ENCODE measurements around the gene FAM117A. TPM values are rescaled to one million over a fixed set of nuclear protein-coding genes. Genes with fewer than 3 reads are reported as not detected.

The FAM117A gene
- total and polyA plus RNA-seq, 10 of the 15 experiments (the other 5 are each of a cell fraction or from before 2014, with no cell fraction given): 2.1 to 29.6 (median 20.0) TPM

GRCh38 chr17:49707608-49708514, 56.1 kb downstream of the FAM117A start, which contains the start of gene SLC35B1 (continued):
- TF ChIP-seq EP300 (IDR thresholded peaks at IDR 0.05; ENCODE audit: borderline replicate concordance in 1 of 2, control insufficient read depth in 1 of 2, low read depth in 2 of 2, low read length in 2 of 2) (0 out of 4 replicates have a peak, but pooled peaks of 1 of the 2 experiments have one; percentile 10), ZNF622 (IDR thresholded peaks at IDR 0.05) (no peak), TCF3 (IDR thresholded peaks at IDR 0.05; ENCODE audit: borderline replicate concordance, insufficient read depth, low read depth, low read length) (no peak), PML (IDR thresholded peaks at IDR 0.05; ENCODE audit: low read length) (peak; percentile 70; the same call in 1 of the 2 replicates), NFYB (IDR thresholded peaks at IDR 0.05; ENCODE audit: insufficient read depth, low read depth, low read length) (peak; percentile 87), RELA (IDR thresholded peaks at IDR 0.05; ENCODE audit: borderline replicate concordance, partially characterized antibody) (peak; percentile 85), NKRF (conservative IDR thresholded peaks at IDR 0.05) (peak; percentile 81), NRF1 (conservative IDR thresholded peaks at IDR 0.05; ENCODE audit: low read depth, low read length) (no peak), ZNF687 (IDR thresholded peaks at IDR 0.05) (peak; percentile 38; the same call in 1 of the 2 replicates), WRNIP1 (IDR thresholded peaks at IDR 0.05; ENCODE audit: borderline replicate concordance, low read depth, low read length) (no peak), RUNX3 (IDR thresholded peaks at IDR 0.05; ENCODE audit: low read length) (peak; percentile 66), BCL11A (IDR thresholded peaks at IDR 0.05; ENCODE audit: low read depth, low read length) (no peak), NBN (IDR thresholded peaks at IDR 0.05) (peak; percentile 99)
- TF ChIP-seq, protein P1, sequence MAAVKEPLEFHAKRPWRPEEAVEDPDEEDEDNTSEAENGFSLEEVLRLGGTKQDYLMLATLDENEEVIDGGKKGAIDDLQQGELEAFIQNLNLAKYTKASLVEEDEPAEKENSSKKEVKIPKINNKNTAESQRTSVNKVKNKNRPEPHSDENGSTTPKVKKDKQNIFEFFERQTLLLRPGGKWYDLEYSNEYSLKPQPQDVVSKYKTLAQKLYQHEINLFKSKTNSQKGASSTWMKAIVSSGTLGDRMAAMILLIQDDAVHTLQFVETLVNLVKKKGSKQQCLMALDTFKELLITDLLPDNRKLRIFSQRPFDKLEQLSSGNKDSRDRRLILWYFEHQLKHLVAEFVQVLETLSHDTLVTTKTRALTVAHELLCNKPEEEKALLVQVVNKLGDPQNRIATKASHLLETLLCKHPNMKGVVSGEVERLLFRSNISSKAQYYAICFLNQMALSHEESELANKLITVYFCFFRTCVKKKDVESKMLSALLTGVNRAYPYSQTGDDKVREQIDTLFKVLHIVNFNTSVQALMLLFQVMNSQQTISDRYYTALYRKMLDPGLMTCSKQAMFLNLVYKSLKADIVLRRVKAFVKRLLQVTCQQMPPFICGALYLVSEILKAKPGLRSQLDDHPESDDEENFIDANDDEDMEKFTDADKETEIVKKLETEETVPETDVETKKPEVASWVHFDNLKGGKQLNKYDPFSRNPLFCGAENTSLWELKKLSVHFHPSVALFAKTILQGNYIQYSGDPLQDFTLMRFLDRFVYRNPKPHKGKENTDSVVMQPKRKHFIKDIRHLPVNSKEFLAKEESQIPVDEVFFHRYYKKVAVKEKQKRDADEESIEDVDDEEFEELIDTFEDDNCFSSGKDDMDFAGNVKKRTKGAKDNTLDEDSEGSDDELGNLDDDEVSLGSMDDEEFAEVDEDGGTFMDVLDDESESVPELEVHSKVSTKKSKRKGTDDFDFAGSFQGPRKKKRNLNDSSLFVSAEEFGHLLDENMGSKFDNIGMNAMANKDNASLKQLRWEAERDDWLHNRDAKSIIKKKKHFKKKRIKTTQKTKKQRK (IDR thresholded peaks at IDR 0.05; ENCODE audit: low read depth, low read length): no peak; the same call in 1 of the 2 replicates
- TF ChIP-seq, protein P2, sequence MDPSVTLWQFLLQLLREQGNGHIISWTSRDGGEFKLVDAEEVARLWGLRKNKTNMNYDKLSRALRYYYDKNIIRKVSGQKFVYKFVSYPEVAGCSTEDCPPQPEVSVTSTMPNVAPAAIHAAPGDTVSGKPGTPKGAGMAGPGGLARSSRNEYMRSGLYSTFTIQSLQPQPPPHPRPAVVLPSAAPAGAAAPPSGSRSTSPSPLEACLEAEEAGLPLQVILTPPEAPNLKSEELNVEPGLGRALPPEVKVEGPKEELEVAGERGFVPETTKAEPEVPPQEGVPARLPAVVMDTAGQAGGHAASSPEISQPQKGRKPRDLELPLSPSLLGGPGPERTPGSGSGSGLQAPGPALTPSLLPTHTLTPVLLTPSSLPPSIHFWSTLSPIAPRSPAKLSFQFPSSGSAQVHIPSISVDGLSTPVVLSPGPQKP (IDR thresholded peaks at IDR 0.05; ENCODE audit: low read depth, low read length): peak; percentile 16; the same call in 1 of the 2 replicates
- TF ChIP-seq, protein P3, sequence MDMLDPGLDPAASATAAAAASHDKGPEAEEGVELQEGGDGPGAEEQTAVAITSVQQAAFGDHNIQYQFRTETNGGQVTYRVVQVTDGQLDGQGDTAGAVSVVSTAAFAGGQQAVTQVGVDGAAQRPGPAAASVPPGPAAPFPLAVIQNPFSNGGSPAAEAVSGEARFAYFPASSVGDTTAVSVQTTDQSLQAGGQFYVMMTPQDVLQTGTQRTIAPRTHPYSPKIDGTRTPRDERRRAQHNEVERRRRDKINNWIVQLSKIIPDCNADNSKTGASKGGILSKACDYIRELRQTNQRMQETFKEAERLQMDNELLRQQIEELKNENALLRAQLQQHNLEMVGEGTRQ (IDR thresholded peaks at IDR 0.05; ENCODE audit: borderline replicate concordance, low read depth, low read length): no peak

All from GM12878 (cell line).